Epithelial cell of proximal tubule (primary cell): ENCODE results near the gene SORCS3. TPM values are rescaled to one million over a fixed set of nuclear protein-coding genes. Genes with fewer than 3 reads are reported as not detected.

Experiments used
- DNase-seq: peaks from one replicate; pipeline ENCODE4 v3.0.0-alpha.2; 2011; ENCODE audit warnings: low read depth
- H3K4me3 ChIP-seq: 2 replicates; pipeline ENCODE4 v1.5.1; 2011; ENCODE audit warnings: low read depth, mild to moderate bottlenecking, low read length
- total RNA-seq: library from RNA; depleted of rRNA; stranded (reverse); fragments of >200 nt; gene quantifications from 2 replicates; pipeline ENCODE4 v1.2.3, GENCODE V29; 2015
- TF ChIP-seq, protein P1 (sequence below): conservative IDR thresholded peaks from 2 replicates; pipeline ENCODE4 v1.5.1; 2012; ENCODE audit warnings: low read depth, mild to moderate bottlenecking, low read length

SORCS3 gene
- total RNA-seq = under 0.01 and 0.06 TPM in 2 replicates

DNA sequence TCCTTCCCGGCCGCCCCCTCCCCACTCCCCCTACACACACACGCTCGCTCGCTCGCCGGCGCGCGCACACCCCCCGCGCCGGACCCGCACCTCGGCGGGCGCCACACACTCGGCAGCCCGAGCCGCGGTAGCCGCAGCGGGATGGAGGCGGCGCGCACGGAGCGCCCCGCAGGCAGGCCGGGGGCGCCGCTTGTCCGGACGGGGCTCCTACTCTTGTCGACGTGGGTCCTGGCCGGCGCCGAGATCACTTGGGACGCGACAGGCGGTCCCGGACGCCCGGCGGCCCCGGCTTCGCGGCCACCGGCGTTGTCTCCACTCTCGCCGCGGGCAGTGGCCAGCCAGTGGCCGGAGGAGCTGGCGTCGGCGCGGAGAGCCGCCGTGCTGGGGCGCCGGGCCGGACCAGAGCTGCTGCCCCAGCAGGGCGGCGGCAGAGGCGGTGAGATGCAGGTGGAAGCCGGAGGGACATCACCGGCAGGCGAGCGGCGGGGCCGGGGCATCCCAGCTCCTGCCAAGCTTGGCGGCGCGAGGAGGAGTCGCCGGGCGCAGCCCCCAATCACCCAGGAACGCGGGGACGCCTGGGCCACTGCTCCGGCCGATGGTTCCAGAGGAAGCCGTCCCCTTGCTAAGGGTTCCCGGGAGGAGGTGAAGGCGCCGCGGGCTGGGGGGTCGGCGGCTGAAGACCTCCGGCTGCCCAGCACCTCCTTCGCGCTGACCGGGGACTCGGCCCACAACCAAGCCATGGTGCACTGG is at the start of gene SORCS3:
TSS of gene SORCS3 (plus strand) at position 104 of the 750 bp plus-strand sequence.
- DNase-seq = no peak
- peak within 1 kb of the TSS; percentile 61 for H3K4me3 ChIP-seq
- TF ChIP-seq, protein P1, sequence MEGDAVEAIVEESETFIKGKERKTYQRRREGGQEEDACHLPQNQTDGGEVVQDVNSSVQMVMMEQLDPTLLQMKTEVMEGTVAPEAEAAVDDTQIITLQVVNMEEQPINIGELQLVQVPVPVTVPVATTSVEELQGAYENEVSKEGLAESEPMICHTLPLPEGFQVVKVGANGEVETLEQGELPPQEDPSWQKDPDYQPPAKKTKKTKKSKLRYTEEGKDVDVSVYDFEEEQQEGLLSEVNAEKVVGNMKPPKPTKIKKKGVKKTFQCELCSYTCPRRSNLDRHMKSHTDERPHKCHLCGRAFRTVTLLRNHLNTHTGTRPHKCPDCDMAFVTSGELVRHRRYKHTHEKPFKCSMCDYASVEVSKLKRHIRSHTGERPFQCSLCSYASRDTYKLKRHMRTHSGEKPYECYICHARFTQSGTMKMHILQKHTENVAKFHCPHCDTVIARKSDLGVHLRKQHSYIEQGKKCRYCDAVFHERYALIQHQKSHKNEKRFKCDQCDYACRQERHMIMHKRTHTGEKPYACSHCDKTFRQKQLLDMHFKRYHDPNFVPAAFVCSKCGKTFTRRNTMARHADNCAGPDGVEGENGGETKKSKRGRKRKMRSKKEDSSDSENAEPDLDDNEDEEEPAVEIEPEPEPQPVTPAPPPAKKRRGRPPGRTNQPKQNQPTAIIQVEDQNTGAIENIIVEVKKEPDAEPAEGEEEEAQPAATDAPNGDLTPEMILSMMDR = no peak

DNA sequence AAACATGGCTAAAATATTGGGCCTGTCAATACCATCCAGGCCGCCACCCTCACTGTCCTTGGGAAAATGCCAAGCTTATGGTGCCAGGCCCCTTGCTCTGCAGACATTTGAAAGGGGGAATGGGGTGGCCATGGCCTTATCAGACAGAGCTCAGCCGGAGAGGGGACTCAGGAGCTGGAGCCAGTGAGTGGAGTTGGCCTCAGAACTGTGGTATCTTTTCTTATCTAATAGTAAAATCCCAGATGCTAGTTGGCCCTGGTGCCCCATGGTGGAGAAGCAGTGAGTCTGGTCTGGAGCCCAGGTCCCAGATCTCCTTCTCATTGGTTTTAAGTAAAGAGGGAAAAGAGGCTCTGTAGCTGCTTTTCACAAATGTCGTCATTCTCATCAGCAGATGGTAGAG is 49.6 kb upstream of the SORCS3 start:
- TF ChIP-seq, protein P1 = no peak
- DNase-seq = no peak
- H3K4me3 ChIP-seq = no peak overlapping the region

DNA sequence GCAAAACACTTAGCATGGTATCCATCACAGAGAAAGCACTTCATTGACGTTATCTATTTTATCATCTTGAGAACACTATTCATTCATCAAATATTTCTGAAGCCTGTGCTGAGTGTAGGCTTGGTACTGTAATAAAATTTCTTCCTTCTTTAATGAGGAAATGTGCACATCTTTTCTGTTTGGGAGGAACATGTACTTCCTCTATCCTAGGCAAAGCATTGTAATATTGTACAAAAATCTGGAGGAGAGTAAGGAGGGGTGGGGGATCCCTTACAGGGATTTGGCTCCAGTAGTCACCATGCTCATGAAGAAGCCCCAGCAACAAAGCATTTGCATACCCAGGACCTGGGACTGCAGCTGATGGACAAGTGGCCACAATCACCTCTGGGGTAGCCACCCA is 39.9 kb upstream of the SORCS3 start:
- no peak for DNase-seq
- H3K4me3 ChIP-seq = no peak overlapping the region
- TF ChIP-seq, protein P1 = no peak

DNA sequence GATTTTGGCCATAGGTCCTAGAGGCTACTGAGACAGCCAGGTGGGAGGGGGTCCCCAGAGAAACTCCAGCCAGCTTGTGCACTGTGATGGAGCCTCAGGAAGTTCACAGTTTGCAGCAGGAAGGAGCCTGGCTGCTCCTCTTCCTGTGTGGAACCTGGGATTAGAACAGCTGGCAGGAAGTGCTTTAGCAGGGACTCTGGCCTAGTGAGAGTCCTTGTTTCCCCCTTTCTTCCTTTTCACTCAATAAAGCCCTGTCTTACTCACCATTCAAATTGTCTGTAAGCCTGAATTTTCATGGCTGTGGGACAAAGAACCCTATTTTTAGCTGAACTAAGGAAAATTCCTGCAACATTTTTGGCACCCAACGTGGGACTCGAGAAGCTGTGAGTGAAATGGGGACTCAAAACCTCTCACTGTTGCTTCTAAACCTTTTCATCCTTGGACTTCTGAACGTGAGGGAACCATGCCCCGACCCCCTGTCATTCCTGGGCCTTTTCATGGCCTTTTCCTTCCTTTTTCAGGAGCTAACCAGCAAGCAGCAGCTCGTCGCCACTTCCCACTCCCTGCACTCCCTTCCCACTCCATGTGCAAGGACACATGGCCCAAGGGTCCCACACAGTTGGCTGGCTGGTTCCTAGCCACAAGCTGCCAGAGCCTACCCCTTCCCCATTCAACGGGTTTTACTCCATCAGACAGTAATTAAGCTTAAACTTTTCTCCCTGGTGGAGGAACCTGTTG is 32.8 kb upstream of the SORCS3 start:
- no peak for DNase-seq
- TF ChIP-seq, protein P1 = no peak
- H3K4me3 ChIP-seq = no peak overlapping the region

DNA sequence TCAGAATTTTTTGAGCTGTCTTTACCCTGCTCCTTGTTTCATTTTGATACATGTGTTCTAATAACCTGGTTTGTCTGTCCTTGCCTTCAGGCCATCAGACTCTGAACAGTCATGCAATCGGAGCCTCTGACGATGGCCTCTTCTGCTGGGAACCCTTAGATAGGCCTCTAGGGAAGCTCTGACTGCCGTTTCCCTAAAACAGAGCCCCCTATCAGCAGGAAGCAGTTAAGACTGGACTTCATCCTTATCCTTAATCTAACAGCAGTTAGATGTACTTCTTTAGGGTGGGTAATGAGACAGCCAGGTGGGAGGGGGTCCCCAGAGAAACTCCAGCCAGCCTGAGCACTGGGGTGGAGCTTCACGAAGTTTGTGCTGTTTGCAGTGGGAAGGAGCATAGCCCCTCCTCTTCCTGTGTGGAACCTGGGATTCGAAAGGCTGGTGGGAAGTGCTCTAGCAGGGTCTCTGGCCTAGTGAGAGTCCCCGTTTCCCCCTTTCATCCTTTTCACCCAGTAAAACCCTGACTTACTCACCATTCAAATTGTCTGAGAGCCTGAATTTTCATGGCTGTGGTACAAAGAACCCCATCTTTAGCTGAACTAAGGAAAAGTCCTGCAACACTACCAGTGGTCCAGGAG is 28.4 kb upstream of the SORCS3 start:
- TF ChIP-seq, protein P1 = no peak
- H3K4me3 ChIP-seq = no peak overlapping the region
- DNase-seq = no peak

DNA sequence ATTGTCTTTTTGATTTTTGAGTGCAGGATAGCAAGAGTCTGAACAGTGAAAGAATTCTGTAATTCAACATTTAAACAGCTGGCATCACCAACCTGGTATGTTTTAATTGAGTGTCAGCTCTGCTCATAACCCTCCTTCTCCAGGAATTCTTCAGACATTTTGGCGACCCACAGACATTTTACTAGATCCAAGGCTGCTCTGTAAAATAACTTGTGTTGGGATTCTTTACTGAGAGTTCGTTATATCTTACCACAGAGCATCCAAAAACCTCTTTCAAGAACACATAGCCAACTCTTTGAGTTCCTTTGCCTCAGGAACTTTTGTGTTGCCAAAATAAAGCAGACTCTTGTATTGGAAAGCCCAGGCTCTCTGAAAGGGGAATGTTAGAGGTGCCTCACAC is 27.7 kb upstream of the SORCS3 start:
- TF ChIP-seq, protein P1 = no peak
- no peak for DNase-seq
- no peak overlapping the region for H3K4me3 ChIP-seq
